ENCODE results near the gene TPK1. TPM values are rescaled to one million over a fixed set of nuclear protein-coding genes. Genes with fewer than 3 reads are reported as not detected.
"Not testable (repeated sequence)": the region's sequence is repeated elsewhere in the genome, so short reads cannot be mapped to it uniquely, and the experiment has no call there.

The TPK1 gene
- total and polyA plus RNA-seq, 2 of the 4 experiments (the other 2 are of a cell fraction) = 0.38 to 1.8 TPM

- no peaks in the 10 kb centered on the region for H3K27me3 ChIP-seq (ENCODE audit: control insufficient read depth, insufficient read depth, low read length)
- no peak overlapping the region for H3K27ac ChIP-seq (ENCODE audit: insufficient read depth, low read length)
- H3K79me1 ChIP-seq (ENCODE audit: low read depth in 1 of 2, low read length in 2 of 2) = no peaks in the 10 kb centered on the region
- H3K9me1 ChIP-seq (ENCODE audit: insufficient read depth, low read length) = no peaks in the 10 kb centered on the region
- H2BK5ac ChIP-seq (ENCODE audit: low read depth, low read length, poor library complexity, severe bottlenecking) = no peak overlapping the region
- CTCF ChIA-PET = no interaction called here
- no peak overlapping the region for H2BK120ac ChIP-seq (ENCODE audit: low read depth, low read length)
- BruUV-seq (replicated peaks) = no TSS peak
- no peaks in the 10 kb centered on the region for H3K4me1 ChIP-seq (ENCODE audit: control insufficient read depth, insufficient read depth, low read length)
- DNase-seq (no peak), ATAC-seq (ENCODE audit: low read depth) (no peak)
- POLR2A ChIA-PET (ENCODE audit: unreplicated experiment) = no interaction called here
- no peak overlapping the region for H4K91ac ChIP-seq (ENCODE audit: insufficient read depth, low read depth, low read length)
- H3K56ac ChIP-seq (ENCODE audit: extremely low read depth, insufficient read depth, low read length) = no peak overlapping the region
- H3K4me2 ChIP-seq (ENCODE audit: low read depth, low read length) = no peak overlapping the region
- H4K5ac ChIP-seq (ENCODE audit: low read depth, low read length) = no peak overlapping the region
- no peak overlapping the region for H3K18ac ChIP-seq (ENCODE audit: low read depth, low read length)
- WGBS, 2 experiments (ENCODE audit: extremely low coverage in 2 of 2, insufficient read length in 1 of 2) = no CpG with 5 or more reads among the region's 4 CpGs
- H2AFZ ChIP-seq (replicated peaks; ENCODE audit: low read length, poor library complexity) = no peak overlapping the region
- H3K14ac ChIP-seq (replicated peaks; ENCODE audit: low read depth, low read length) = no peak overlapping the region
- H2AK9ac ChIP-seq (replicated peaks; ENCODE audit: low read depth, low read length, poor library complexity) = no peak overlapping the region
- no peak overlapping the region for H3K4ac ChIP-seq (ENCODE audit: low read depth, low read length)
- no peak overlapping the region for H2BK15ac ChIP-seq (ENCODE audit: low read depth, low read length)
- intact Hi-C loops (cut with micrococcal nuclease) = no loop called here
- no peak overlapping the region for H3K9ac ChIP-seq (ENCODE audit: low read depth, low read length)
- H2AK5ac ChIP-seq (ENCODE audit: low read depth, low read length) = no peak overlapping the region
- in situ Hi-C loops (cut with MboI; ENCODE audit: low sequenced_read_pairs) = no loop called here
- dilution Hi-C loops (cut with HindIII; ENCODE audit: low sequenced_read_pairs, unreplicated experiment) = no loop called here
- H2BK20ac ChIP-seq (ENCODE audit: low read depth, low read length) = no peak overlapping the region
- H3K36me3 ChIP-seq (ENCODE audit: control insufficient read depth, insufficient read depth, low read length) = no peaks in the 10 kb centered on the region
- H4K20me1 ChIP-seq (ENCODE audit: insufficient read depth, low read length) = no peaks in the 10 kb centered on the region
- H4K8ac ChIP-seq (ENCODE audit: low read depth in 2 of 2, low read length in 2 of 2) = no peak overlapping the region
- TF ChIP-seq RCOR1 (IDR thresholded peaks at IDR 0.05; ENCODE audit: insufficient replicate concordance, low read length) (no peak), NFE2L2 (IDR thresholded peaks at IDR 0.05; ENCODE audit: low read depth, low read length) (no peak), USF2 (IDR thresholded peaks at IDR 0.05; ENCODE audit: low read depth, low read length) (no peak), RAD21 (IDR thresholded peaks at IDR 0.05; ENCODE audit: low read length) (no peak), RFX5 (IDR thresholded peaks at IDR 0.05; ENCODE audit: low read depth, low read length) (no peak), SMC3 (IDR thresholded peaks at IDR 0.05; ENCODE audit: low read depth, low read length) (no peak)
- H3K23ac ChIP-seq (ENCODE audit: low read depth, low read length) = no peak overlapping the region
- H3K4me3 ChIP-seq (ENCODE audit: insufficient read depth, low read depth, low read length) = no peak overlapping the region
- H3K9me3 ChIP-seq (ENCODE audit: control insufficient read depth, insufficient read depth, low read length) = peaks cover 6% of the 10 kb centered on the region
These were observed 107.3 kb downstream of the TPK1 start for GRCh38 chr7:144728551-144728950.

DNA sequence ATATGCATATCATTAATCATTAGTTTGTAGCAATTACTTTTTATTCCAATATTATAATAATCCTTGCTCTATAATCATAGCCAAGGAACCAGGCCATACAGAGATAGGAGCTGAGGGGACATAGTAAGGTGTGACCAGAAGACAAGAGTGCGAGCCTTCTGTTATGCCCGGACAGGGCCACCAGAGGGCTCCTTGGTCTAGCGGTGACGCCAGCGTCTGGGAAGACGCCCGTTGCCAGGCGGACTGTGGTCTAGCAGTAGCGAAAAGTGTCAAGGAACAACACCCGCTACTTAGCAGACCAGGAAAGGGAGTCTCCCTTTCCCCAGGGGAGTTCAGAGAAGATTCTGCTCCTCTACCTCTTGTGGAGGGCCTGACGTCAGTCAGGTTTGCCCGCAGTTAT, 109.0 kb downstream of the TPK1 start:
- H3K27me3 ChIP-seq (ENCODE audit: control insufficient read depth, insufficient read depth, low read length); POLR2A ChIA-PET (ENCODE audit: unreplicated experiment); H2AK5ac ChIP-seq (ENCODE audit: low read depth, low read length); in situ Hi-C loops (cut with MboI; ENCODE audit: low sequenced_read_pairs); dilution Hi-C loops (cut with HindIII; ENCODE audit: low sequenced_read_pairs, unreplicated experiment); DNase-seq; H2BK5ac ChIP-seq (ENCODE audit: low read depth, low read length, poor library complexity, severe bottlenecking); H2AFZ ChIP-seq (replicated peaks; ENCODE audit: low read length, poor library complexity); H3K4me2 ChIP-seq (ENCODE audit: low read depth, low read length); ATAC-seq (ENCODE audit: low read depth); H3K27ac ChIP-seq (ENCODE audit: insufficient read depth, low read length); CTCF ChIA-PET; H3K4me3 ChIP-seq (ENCODE audit: insufficient read depth, low read depth, low read length); H3K23ac ChIP-seq (ENCODE audit: low read depth, low read length); H2BK120ac ChIP-seq (ENCODE audit: low read depth, low read length); H2AK9ac ChIP-seq (replicated peaks; ENCODE audit: low read depth, low read length, poor library complexity); H3K36me3 ChIP-seq (ENCODE audit: control insufficient read depth, insufficient read depth, low read length); H3K9me1 ChIP-seq (ENCODE audit: insufficient read depth, low read length); H4K8ac ChIP-seq (ENCODE audit: low read depth in 2 of 2, low read length in 2 of 2); H3K9ac ChIP-seq (ENCODE audit: low read depth, low read length); H4K20me1 ChIP-seq (ENCODE audit: insufficient read depth, low read length); H2BK20ac ChIP-seq (ENCODE audit: low read depth, low read length); H4K5ac ChIP-seq (ENCODE audit: low read depth, low read length); intact Hi-C loops (cut with micrococcal nuclease); H3K14ac ChIP-seq (replicated peaks; ENCODE audit: low read depth, low read length); BruUV-seq (replicated peaks); H3K4ac ChIP-seq (ENCODE audit: low read depth, low read length); H3K56ac ChIP-seq (ENCODE audit: extremely low read depth, insufficient read depth, low read length); H2BK15ac ChIP-seq (ENCODE audit: low read depth, low read length); H3K18ac ChIP-seq (ENCODE audit: low read depth, low read length); H3K79me1 ChIP-seq (ENCODE audit: low read depth in 1 of 2, low read length in 2 of 2); H4K91ac ChIP-seq (ENCODE audit: insufficient read depth, low read depth, low read length); H3K9me3 ChIP-seq (ENCODE audit: control insufficient read depth, insufficient read depth, low read length); H3K4me1 ChIP-seq (ENCODE audit: control insufficient read depth, insufficient read depth, low read length): not testable (repeated sequence)
- WGBS, 2 experiments (ENCODE audit: extremely low coverage in 2 of 2, insufficient read length in 1 of 2) = no CpG with 5 or more reads among the region's 12 CpGs
